Astrocyte (in vitro differentiated cells and primary cell): Measurements from ENCODE around the gene KRT33A. TPM values are rescaled to one million over a fixed set of nuclear protein-coding genes. Genes with fewer than 3 reads are reported as not detected.

ENCODE experiments used
- DNase-seq: peaks from one replicate; pipeline ENCODE4 v3.0.0-alpha.2; 2010; ENCODE audit warnings: low read depth
- FAIRE-seq: peaks from 2 replicates; lab custom pipeline; 2011; peaks lifted over from hg19 to GRCh38; lab: Jason Lieb, UNC
- H2AFZ ChIP-seq: 2 replicates; pipeline ENCODE4 v1.6.0; 2012; ENCODE audit warnings: low read depth, low read length, inconsistent platforms
- H3K27ac ChIP-seq: 2 replicates; pipeline ENCODE4 v1.5.1; 2011; ENCODE audit warnings: low read depth, low read length, inconsistent platforms
- H3K27me3 ChIP-seq: 2 replicates; pipeline ENCODE4 v1.6.0; 2011; ENCODE audit warnings: low read length, inconsistent platforms; ENCODE audit not compliant: insufficient read depth
- H3K36me3 ChIP-seq: 2 replicates; pipeline ENCODE4 v1.5.1; 2011; ENCODE audit warnings: low read length, inconsistent platforms; ENCODE audit not compliant: insufficient read depth
- H3K4me1 ChIP-seq: 2 replicates; pipeline ENCODE4 v1.5.1; 2011; ENCODE audit warnings: low read length, inconsistent platforms; ENCODE audit not compliant: insufficient read depth
- H3K4me2 ChIP-seq: 2 replicates; pipeline ENCODE4 v1.6.0; 2012; ENCODE audit warnings: low read length, inconsistent platforms
- H3K4me3 ChIP-seq: 2 replicates; pipeline ENCODE4 v1.5.1; 2011; ENCODE audit warnings: low read depth, mild to moderate bottlenecking, low read length, inconsistent platforms; ENCODE audit not compliant: insufficient read depth
- H3K79me2 ChIP-seq: 2 replicates; pipeline ENCODE4 v1.6.0; 2012; ENCODE audit warnings: mild to moderate bottlenecking, low read length, inconsistent platforms; ENCODE audit not compliant: insufficient read depth
- H3K9ac ChIP-seq: 2 replicates; pipeline ENCODE4 v1.6.0; 2012; ENCODE audit warnings: mild to moderate bottlenecking, low read length, inconsistent platforms
- H3K9me3 ChIP-seq: 2 replicates; pipeline ENCODE4 v1.5.1; 2012; ENCODE audit warnings: low read depth, mild to moderate bottlenecking, low read length, inconsistent platforms; ENCODE audit not compliant: insufficient read depth
- H4K20me1 ChIP-seq: 2 replicates; pipeline ENCODE4 v1.6.0; 2012; ENCODE audit warnings: low read length, inconsistent platforms; ENCODE audit not compliant: insufficient read depth
- H3K27ac Mint-ChIP-seq: one replicate; pipeline ENCODE4 v1.8.0; 2021; ENCODE audit warnings: mild to moderate bottlenecking, mixed read lengths; ENCODE audit not compliant: unreplicated experiment
- H3K27me3 Mint-ChIP-seq: one replicate; pipeline ENCODE4 v1.8.0; 2021; ENCODE audit warnings: low read depth, mixed read lengths; ENCODE audit not compliant: unreplicated experiment
- H3K36me3 Mint-ChIP-seq: one replicate; pipeline ENCODE4 v1.8.0; 2021; ENCODE audit warnings: low read depth, mixed read lengths; ENCODE audit not compliant: unreplicated experiment
- H3K4me1 Mint-ChIP-seq: one replicate; pipeline ENCODE4 v1.8.0; 2021; ENCODE audit warnings: low read depth, mixed read lengths; ENCODE audit not compliant: unreplicated experiment
- H3K4me3 Mint-ChIP-seq: one replicate; pipeline ENCODE4 v1.8.0; 2021; ENCODE audit warnings: mild to moderate bottlenecking, moderate library complexity, mixed read lengths; ENCODE audit not compliant: unreplicated experiment
- H3K9me3 Mint-ChIP-seq: one replicate; pipeline ENCODE4 v1.8.0; 2021; ENCODE audit warnings: mild to moderate bottlenecking, mixed read lengths; ENCODE audit not compliant: unreplicated experiment
- CTCF ChIP-seq: IDR thresholded peaks from 2 replicates; pipeline ENCODE4 v1.5.1; 2011; ENCODE audit warnings: low read depth, mild to moderate bottlenecking, inconsistent platforms, low read length, moderate library complexity; ENCODE audit not compliant: insufficient read depth
- EZH2 ChIP-seq: IDR thresholded peaks from 2 replicates; pipeline ENCODE4 v1.6.1; 2012; ENCODE audit warnings: mild to moderate bottlenecking, low read length, inconsistent platforms; ENCODE audit not compliant: insufficient read depth
- total RNA-seq: library from RNA; stranded (reverse); gene quantifications from 2 replicates; pipeline ENCODE4 v1.2.1, GENCODE V29; 2021

Gene KRT33A
- total RNA-seq, 1 donor from 2014 or later: not detected

GRCh38 chr17:41391535-41391934 lies 40.9 kb upstream of the KRT33A start:
- Mint-ChIP-seq H3K4me1 (peaks cover 19% of the 10 kb centered on the region), H3K36me3 (no peaks in the 10 kb centered on the region), H3K27ac (no peak overlapping the region), H3K27me3 (peaks cover 6% of the 10 kb centered on the region), H3K9me3 (peaks cover 8% of the 10 kb centered on the region), H3K4me3 (no peak overlapping the region)
- Histone ChIP-seq H3K4me1 (peaks cover 10% of the 10 kb centered on the region), H2AFZ (no peak overlapping the region), H3K4me3 (no peak overlapping the region), H3K79me2 (no peaks in the 10 kb centered on the region), H4K20me1 (no peaks in the 10 kb centered on the region), H3K9ac (no peak overlapping the region), H3K36me3 (no peaks in the 10 kb centered on the region), H3K27ac (no peak overlapping the region), H3K9me3 (no peaks in the 10 kb centered on the region), H3K27me3 (no peaks in the 10 kb centered on the region), H3K4me2 (no peak overlapping the region)
- no peak for DNase-seq
- no peak for FAIRE-seq
- TF ChIP-seq EZH2 (no peak), CTCF (no peak)

GRCh38 chr17:41390411-41390938 lies 39.8 kb upstream of the KRT33A start:
- Histone ChIP-seq H3K27me3 (no peaks in the 10 kb centered on the region), H3K4me2 (no peak overlapping the region), H3K9me3 (no peaks in the 10 kb centered on the region), H3K36me3 (no peaks in the 10 kb centered on the region), H3K4me3 (no peak overlapping the region), H3K4me1 (peaks cover 10% of the 10 kb centered on the region), H3K9ac (no peak overlapping the region), H4K20me1 (no peaks in the 10 kb centered on the region), H2AFZ (no peak overlapping the region), H3K27ac (no peak overlapping the region), H3K79me2 (no peaks in the 10 kb centered on the region)
- Mint-ChIP-seq H3K4me1 (peaks cover 19% of the 10 kb centered on the region), H3K36me3 (no peaks in the 10 kb centered on the region), H3K9me3 (peaks cover 7% of the 10 kb centered on the region), H3K27ac (no peak overlapping the region), H3K4me3 (no peak overlapping the region), H3K27me3 (peaks cover 3% of the 10 kb centered on the region)
- DNase-seq (no peak), FAIRE-seq (no peak)
- no peak for TF ChIP-seq CTCF

- no peaks in the 10 kb centered on the region for H3K36me3 ChIP-seq
- no peaks in the 10 kb centered on the region for H3K79me2 ChIP-seq
- no peak overlapping the region for H3K4me3 Mint-ChIP-seq
- no peak overlapping the region for H3K4me2 ChIP-seq
- H3K9me3 Mint-ChIP-seq: peaks cover 7% of the 10 kb centered on the region
- no peak for FAIRE-seq
- no peaks in the 10 kb centered on the region for H3K27me3 Mint-ChIP-seq
- H3K27ac ChIP-seq: no peak overlapping the region
- no peak for DNase-seq
- no peak overlapping the region for H3K9ac ChIP-seq
- H2AFZ ChIP-seq: no peak overlapping the region
- peaks cover under 1% of the 10 kb centered on the region for H3K4me1 ChIP-seq
- TF ChIP-seq CTCF (no peak), EZH2 (no peak)
- H3K4me3 ChIP-seq: no peak overlapping the region
- H3K9me3 ChIP-seq: no peaks in the 10 kb centered on the region
- no peak overlapping the region for H3K27ac Mint-ChIP-seq
- H4K20me1 ChIP-seq: no peaks in the 10 kb centered on the region
- H3K4me1 Mint-ChIP-seq: peaks cover 9% of the 10 kb centered on the region
- H3K36me3 Mint-ChIP-seq: no peaks in the 10 kb centered on the region
- no peaks in the 10 kb centered on the region for H3K27me3 ChIP-seq
These were observed 37.0 kb upstream of the KRT33A start for GRCh38 chr17:41387670-41388069.
